A673 (cell line): ENCODE results near the gene TBXA2R. TPM values are rescaled to one million over a fixed set of nuclear protein-coding genes. Genes with fewer than 3 reads are reported as not detected.

Source experiments
- BruUV-seq: library from RNA; stranded (reverse); fragments of 400-500 nt; replicated peaks from 2 replicates; lab custom pipeline; 2021; lab: Mats Ljungman, UMichigan
- CTCF ChIA-PET: fragments of 300-600 bp; sonication (Branson Sonifier 250); formaldehyde crosslinking; loops from one replicate; lab custom pipeline; 2022; ENCODE audit warnings: antibody characterized with exemption; lab: Charles Lee
- POLR2A ChIA-PET: fragments of 300-600 bp; sonication (Branson Sonifier 250); formaldehyde crosslinking; loops from one replicate; lab custom pipeline; 2022; ENCODE audit warnings: antibody characterized with exemption; ENCODE audit not compliant: low non-redundant PET; lab: Charles Lee
- DNase-seq: peaks from one replicate; pipeline ENCODE4 v3.0.0-alpha.2; 2015; ENCODE audit warnings: low spot score
- H3K27ac ChIP-seq: fragments of 200-600 bp; sonication (generic); 2 replicates; pipeline ENCODE4 v1.5.1; 2016; ENCODE audit warnings: mixed run types, low read depth, mild to moderate bottlenecking, mixed read lengths, antibody characterized with exemption, low read length; ENCODE audit not compliant: poor library complexity, severe bottlenecking
- H3K27me3 ChIP-seq: fragments of 200-600 bp; sonication (generic); replicated peaks from 2 replicates; pipeline ENCODE4 v1.6.1; 2017; ENCODE audit warnings: mixed run types, low read depth, mild to moderate bottlenecking, mixed read lengths, antibody characterized with exemption, low read length; ENCODE audit not compliant: insufficient read depth, poor library complexity
- H3K36me3 ChIP-seq: fragments of 200-600 bp; sonication (generic); 2 replicates; pipeline ENCODE4 v1.6.1; 2016; ENCODE audit warnings: mixed run types, mild to moderate bottlenecking, mixed read lengths, antibody characterized with exemption, low read length; ENCODE audit not compliant: insufficient read depth, poor library complexity, severe bottlenecking
- H3K4me1 ChIP-seq: fragments of 200-600 bp; sonication (generic); 2 replicates; pipeline ENCODE4 v1.6.1; 2017; ENCODE audit warnings: mixed run types, mild to moderate bottlenecking, mixed read lengths, antibody characterized with exemption, low read length; ENCODE audit not compliant: insufficient read depth, poor library complexity, severe bottlenecking
- H3K4me3 ChIP-seq: fragments of 200-600 bp; sonication (generic); 2 replicates; pipeline ENCODE4 v1.5.1; 2016; ENCODE audit warnings: low read depth, mixed run types, mild to moderate bottlenecking, mixed read lengths, low read length; ENCODE audit not compliant: poor library complexity, severe bottlenecking
- H3K9me3 ChIP-seq: fragments of 200-600 bp; sonication (generic); 2 replicates; pipeline ENCODE4 v1.6.1; 2016; ENCODE audit warnings: mixed run types, low read depth, mild to moderate bottlenecking, mixed read lengths, antibody characterized with exemption, low read length; ENCODE audit not compliant: poor library complexity, severe bottlenecking
- EZH2 ChIP-seq: fragments of 200-600 bp; sonication (generic); IDR thresholded peaks from 2 replicates; pipeline ENCODE4 v1.6.1; 2017; ENCODE audit warnings: borderline replicate concordance, low read depth, mild to moderate bottlenecking, mixed read lengths, antibody characterized with exemption, low read length; ENCODE audit not compliant: poor library complexity, severe bottlenecking
- intact Hi-C: fragments of 100-400 bp; cut with micrococcal nuclease; formaldehyde crosslinking; loops from one replicate; pipeline ENCODE4 v1.10.0; 2022; ENCODE audit not compliant: unreplicated experiment
- total RNA-seq: library from RNA; stranded (reverse); gene quantifications from 2 replicates; pipeline ENCODE4 v1.2.3, GENCODE V29; 2021
- TF ChIP-seq, protein P1 (sequence below): fragments of 300-800, 200-600 bp; sonication (generic); conservative IDR thresholded peaks from 2 replicates; pipeline ENCODE4 v1.5.1; 2017; ENCODE audit warnings: low read depth, mild to moderate bottlenecking, antibody characterized with exemption, low read length, moderate library complexity, mixed read lengths

Gene TBXA2R
- total RNA-seq, 1 experiment from 2014 or later = 0.56 TPM

DNA sequence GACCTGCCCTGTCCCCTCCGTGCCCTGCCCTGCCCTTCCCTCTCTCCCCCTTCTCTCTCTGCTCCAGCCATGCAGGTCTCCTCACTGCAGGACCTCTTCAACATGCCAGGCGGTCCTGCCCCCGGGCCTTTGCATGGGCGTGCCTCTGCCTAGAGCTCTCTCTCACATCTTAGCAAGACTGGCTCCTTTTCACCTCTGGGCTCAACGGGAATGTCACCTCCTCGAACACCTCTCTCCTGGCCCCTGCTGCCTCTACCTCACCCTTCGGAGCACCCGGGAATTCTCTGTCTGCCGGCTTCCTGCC lies 54.9 kb downstream of the TBXA2R start:
- Histone ChIP-seq H3K9me3 (no peaks in the 10 kb centered on the region), H3K4me1 (peaks cover 11% of the 10 kb centered on the region), H3K27me3 (no peaks in the 10 kb centered on the region), H3K4me3 (no peak overlapping the region), H3K36me3 (peaks cover 6% of the 10 kb centered on the region), H3K27ac (no peak overlapping the region)
- BruUV-seq = no TSS peak
- TF ChIP-seq, protein P1, sequence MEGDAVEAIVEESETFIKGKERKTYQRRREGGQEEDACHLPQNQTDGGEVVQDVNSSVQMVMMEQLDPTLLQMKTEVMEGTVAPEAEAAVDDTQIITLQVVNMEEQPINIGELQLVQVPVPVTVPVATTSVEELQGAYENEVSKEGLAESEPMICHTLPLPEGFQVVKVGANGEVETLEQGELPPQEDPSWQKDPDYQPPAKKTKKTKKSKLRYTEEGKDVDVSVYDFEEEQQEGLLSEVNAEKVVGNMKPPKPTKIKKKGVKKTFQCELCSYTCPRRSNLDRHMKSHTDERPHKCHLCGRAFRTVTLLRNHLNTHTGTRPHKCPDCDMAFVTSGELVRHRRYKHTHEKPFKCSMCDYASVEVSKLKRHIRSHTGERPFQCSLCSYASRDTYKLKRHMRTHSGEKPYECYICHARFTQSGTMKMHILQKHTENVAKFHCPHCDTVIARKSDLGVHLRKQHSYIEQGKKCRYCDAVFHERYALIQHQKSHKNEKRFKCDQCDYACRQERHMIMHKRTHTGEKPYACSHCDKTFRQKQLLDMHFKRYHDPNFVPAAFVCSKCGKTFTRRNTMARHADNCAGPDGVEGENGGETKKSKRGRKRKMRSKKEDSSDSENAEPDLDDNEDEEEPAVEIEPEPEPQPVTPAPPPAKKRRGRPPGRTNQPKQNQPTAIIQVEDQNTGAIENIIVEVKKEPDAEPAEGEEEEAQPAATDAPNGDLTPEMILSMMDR = no peak
- no peak for TF ChIP-seq EZH2
- no peak for DNase-seq
- ChIA-PET CTCF (no interaction called here), POLR2A (interaction anchor here (1.1 kb wide), 1 partner anchor 211 kb away, joined by 3 read pairs; no protein-coding TSS in a partner anchor)
- intact Hi-C loops = no loop called here

DNA sequence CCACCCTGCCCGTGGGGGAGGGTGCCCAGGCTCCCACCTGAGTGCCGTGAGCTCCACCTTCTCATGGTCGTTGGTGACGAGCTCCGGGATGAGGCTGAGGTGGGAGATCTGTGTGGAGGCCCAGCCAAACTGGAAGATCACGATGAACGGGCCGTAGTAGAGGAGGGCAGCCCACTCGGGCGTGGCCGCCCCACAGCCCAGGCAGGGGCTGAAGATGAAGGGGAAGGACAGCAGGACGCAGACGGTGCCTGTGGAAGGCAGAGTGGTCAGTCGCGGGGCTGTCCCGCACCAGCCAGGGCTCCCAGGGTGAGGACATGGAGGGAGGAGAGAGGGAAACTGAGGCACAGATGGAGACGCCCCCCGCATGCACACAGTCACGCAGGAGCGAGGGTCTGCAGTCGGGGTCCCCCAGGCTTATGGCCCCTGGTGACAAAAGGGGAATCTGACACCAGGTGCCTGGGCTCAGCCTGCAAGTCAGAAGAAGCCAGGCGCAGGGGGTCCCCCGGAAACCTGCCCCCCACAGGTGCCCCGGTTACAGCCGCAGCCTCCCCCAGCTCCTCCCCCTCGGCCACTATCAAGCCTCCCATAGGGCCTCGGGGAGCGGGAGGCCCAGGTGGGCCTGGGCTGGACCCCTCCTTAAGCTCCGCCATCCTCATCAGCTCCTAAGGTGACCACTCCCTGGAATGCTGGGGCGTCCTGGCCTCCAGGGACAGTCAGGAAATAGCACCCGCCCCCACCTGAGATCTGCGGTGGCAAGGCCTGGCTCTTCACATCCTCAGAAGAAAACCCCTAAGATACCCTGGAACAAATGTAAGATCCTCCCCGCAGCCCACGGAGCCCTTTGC lies 55.5 kb downstream of the TBXA2R start:
- Histone ChIP-seq H3K4me3 (no peak overlapping the region), H3K4me1 (peaks cover 5% of the 10 kb centered on the region), H3K27ac (no peak overlapping the region), H3K36me3 (peaks cover 6% of the 10 kb centered on the region), H3K27me3 (no peaks in the 10 kb centered on the region), H3K9me3 (no peaks in the 10 kb centered on the region)
- no TSS peak for BruUV-seq
- TF ChIP-seq EZH2 = no peak
- TF ChIP-seq, protein P1 = no peak
- intact Hi-C loops = no loop called here
- POLR2A ChIA-PET = interaction anchor here (1.1 kb wide), 1 partner anchor 212 kb away, joined by 3 read pairs; no protein-coding TSS in a partner anchor
- CTCF ChIA-PET = no interaction called here
- no peak for DNase-seq

DNA sequence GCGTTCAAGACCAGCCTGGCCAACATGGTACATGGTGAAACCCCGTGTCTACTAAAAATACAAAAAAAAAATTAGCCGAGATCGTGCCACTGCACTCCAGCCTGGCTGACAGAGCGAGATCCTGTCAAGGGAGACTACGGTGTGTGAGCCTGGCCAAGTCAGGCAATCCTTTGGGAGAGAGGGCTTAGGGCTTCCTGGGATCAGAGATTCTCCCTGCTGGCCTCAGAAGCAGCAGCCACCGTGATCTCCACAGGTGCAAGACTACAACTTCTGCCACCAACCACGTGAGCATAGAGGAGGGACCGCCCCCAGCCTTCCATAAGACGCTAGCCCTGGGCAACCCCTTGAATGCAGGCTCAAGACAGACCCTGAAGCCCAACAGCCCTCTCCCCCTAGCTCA lies 56.9 kb downstream of the TBXA2R start:
- TF ChIP-seq EZH2 = no peak
- TF ChIP-seq, protein P1 = no peak
- Histone ChIP-seq H3K4me3 (no peak overlapping the region), H3K36me3 (peaks cover 6% of the 10 kb centered on the region), H3K9me3 (no peaks in the 10 kb centered on the region), H3K4me1 (no peaks in the 10 kb centered on the region), H3K27me3 (no peaks in the 10 kb centered on the region), H3K27ac (no peak overlapping the region)
- BruUV-seq = no TSS peak
- DNase-seq = no peak
- ChIA-PET CTCF (no interaction called here), POLR2A (no interaction called here)
- intact Hi-C loops = loop anchor here (10.0 kb wide), 1 partner anchor 155 kb away; the partner anchor contains the start of genes PIP5K1C and TJP3
